SK-N-MC (cell line): ENCODE results near the gene MRPL30.

Experiments
- EZH2 ChIP-seq: fragments of 200-600 bp; sonication (generic); IDR thresholded peaks from one replicate; pipeline ENCODE4 v1.6.1; 2017; ENCODE audit warnings: antibody characterized with exemption
- FOXP2 ChIP-seq: optimal IDR thresholded peaks from 2 replicates; pipeline ENCODE3; 2011; ENCODE audit warnings: mild to moderate bottlenecking, moderate library complexity; ENCODE audit not compliant: insufficient read depth; ENCODE audit errors: extremely low read length, control extremely low read depth
- POLR2AphosphoS5 ChIP-seq: IDR thresholded peaks from 2 replicates; pipeline ENCODE4 v1.6.1; 2012; ENCODE audit warnings: mild to moderate bottlenecking, low read depth, low read length, borderline replicate concordance

GRCh38 chr2:99216096-99216495 is 35.1 kb downstream of the MRPL30 start:
- TF ChIP-seq EZH2 (no peak), POLR2AphosphoS5 (no peak), FOXP2 (no peak)
